Mesothelial cell of epicardium (in vitro differentiated cells): ENCODE data around the gene RXRA. TPM values are rescaled to one million over a fixed set of nuclear protein-coding genes. Genes with fewer than 3 reads are reported as not detected.
A peak's percentile ranks its signal among the peaks of the same experiment; 100 is the strongest.

Experiments used
- DNase-seq, 2 experiments: peaks; one replicate each; pipeline ENCODE4 v3.0.0; 2021; ENCODE audit warnings: low spot score in 2 of 2; ENCODE audit not compliant: unreplicated experiment in 2 of 2
- H3K27ac Mint-ChIP-seq: 2 replicates; pipeline ENCODE4 v1.8.0; 2021; ENCODE audit warnings: mixed read lengths
- H3K27me3 Mint-ChIP-seq: 2 replicates; pipeline ENCODE4 v1.8.0; 2021; ENCODE audit warnings: low read depth, mixed read lengths
- H3K36me3 Mint-ChIP-seq: 2 replicates; pipeline ENCODE4 v1.8.0; 2021; ENCODE audit warnings: mixed read lengths
- H3K4me1 Mint-ChIP-seq: 2 replicates; pipeline ENCODE4 v1.8.0; 2021; ENCODE audit warnings: mixed read lengths
- H3K4me3 Mint-ChIP-seq: 2 replicates; pipeline ENCODE4 v1.8.0; 2021; ENCODE audit warnings: mild to moderate bottlenecking, moderate library complexity, mixed read lengths
- H3K9me3 Mint-ChIP-seq: 2 replicates; pipeline ENCODE4 v1.8.0; 2021; ENCODE audit warnings: mixed read lengths
- CTCF ChIP-seq: fragments of 200-600 bp; sonication (generic); IDR thresholded peaks from one replicate; pipeline ENCODE4 v1.5.0; 2021; ENCODE audit warnings: antibody characterized with exemption; ENCODE audit not compliant: unreplicated experiment
- total RNA-seq: library from RNA; stranded (reverse); gene quantifications from 3 replicates; pipeline ENCODE4 v1.2.1, GENCODE V29; 2021

RXRA gene
- total RNA-seq, 1 donor from 2014 or later = 45.0 TPM

GRCh38 chr9:134413890-134414623 lies 87.8 kb downstream of the RXRA start:
- Mint-ChIP-seq H3K4me3 (no peak overlapping the region), H3K4me1 (peaks cover 44% of the 10 kb centered on the region), H3K27me3 (no peaks in the 10 kb centered on the region), H3K27ac (no peak overlapping the region), H3K9me3 (no peaks in the 10 kb centered on the region), H3K36me3 (no peaks in the 10 kb centered on the region)
- DNase-seq = peak; percentile 44 to 74
- TF ChIP-seq CTCF = no peak

GRCh38 chr9:134414900-134415425 lies 88.7 kb downstream of the RXRA start:
- Mint-ChIP-seq H3K4me1 (peaks cover 45% of the 10 kb centered on the region), H3K4me3 (no peak overlapping the region), H3K9me3 (no peaks in the 10 kb centered on the region), H3K36me3 (no peaks in the 10 kb centered on the region), H3K27me3 (no peaks in the 10 kb centered on the region), H3K27ac (no peak overlapping the region)
- no peak for DNase-seq
- TF ChIP-seq CTCF = no peak

- TF ChIP-seq CTCF = no peak
- H3K27me3 Mint-ChIP-seq = no peaks in the 10 kb centered on the region
- no peak for DNase-seq
- H3K4me3 Mint-ChIP-seq = no peak overlapping the region
- H3K27ac Mint-ChIP-seq = no peak overlapping the region
- peaks cover 34% of the 10 kb centered on the region for H3K4me1 Mint-ChIP-seq
- H3K9me3 Mint-ChIP-seq = no peaks in the 10 kb centered on the region
- H3K36me3 Mint-ChIP-seq = peaks cover 5% of the 10 kb centered on the region
These were observed 90.2 kb downstream of the RXRA start for GRCh38 chr9:134416385-134417015.

- Mint-ChIP-seq H3K27me3 (no peaks in the 10 kb centered on the region), H3K4me3 (no peak overlapping the region), H3K27ac (no peak overlapping the region), H3K36me3 (peaks cover 5% of the 10 kb centered on the region), H3K4me1 (peaks cover 20% of the 10 kb centered on the region), H3K9me3 (no peaks in the 10 kb centered on the region)
- TF ChIP-seq CTCF = no peak
- DNase-seq = no peak
These were observed 92.1 kb downstream of the RXRA start for GRCh38 chr9:134418354-134418753.

DNA sequence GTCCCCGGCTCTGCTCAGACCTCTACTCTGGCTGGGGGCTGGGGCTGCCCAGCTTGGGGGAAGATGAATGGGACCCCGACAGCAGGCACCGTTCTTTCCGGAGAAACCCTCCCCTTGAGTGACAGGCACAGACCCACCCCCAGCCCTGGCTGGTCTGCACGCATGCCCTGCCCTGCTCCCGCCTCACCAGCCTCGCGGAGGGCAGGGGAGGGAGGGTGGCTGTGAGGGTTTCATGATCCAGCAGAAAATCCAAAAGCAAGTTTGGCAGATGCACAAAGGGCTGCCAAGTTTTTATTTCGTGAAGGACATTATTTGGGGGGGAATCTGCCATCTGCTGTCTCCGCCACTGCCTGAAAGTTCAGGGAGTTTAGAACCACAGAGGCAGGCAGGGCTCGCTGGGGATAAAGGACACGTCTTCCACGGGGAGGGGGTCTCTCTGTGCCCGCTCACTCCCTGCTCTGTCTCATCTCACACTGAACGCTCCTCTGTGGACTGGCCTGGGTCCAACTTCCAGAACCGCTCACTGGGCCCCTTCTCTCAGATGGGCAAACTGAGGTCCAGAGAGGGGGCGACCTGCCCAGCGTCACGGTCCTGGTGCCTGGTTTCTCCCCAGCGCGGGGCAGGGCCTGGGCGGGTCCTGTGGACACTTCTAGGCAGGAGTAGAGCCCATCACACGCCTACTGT lies 92.9 kb downstream of the RXRA start:
- Mint-ChIP-seq H3K4me1 (peaks cover 13% of the 10 kb centered on the region), H3K27me3 (no peaks in the 10 kb centered on the region), H3K36me3 (peaks cover 5% of the 10 kb centered on the region), H3K27ac (no peak overlapping the region), H3K4me3 (no peak overlapping the region), H3K9me3 (no peaks in the 10 kb centered on the region)
- no peak for DNase-seq
- no peak for TF ChIP-seq CTCF
